ENCODE measurements around the gene SLC6A16.
"Not testable (repeated sequence)": the region's sequence is repeated elsewhere in the genome, so short reads cannot be mapped to it uniquely, and the experiment has no call there.

SLC6A16 gene

DNA sequence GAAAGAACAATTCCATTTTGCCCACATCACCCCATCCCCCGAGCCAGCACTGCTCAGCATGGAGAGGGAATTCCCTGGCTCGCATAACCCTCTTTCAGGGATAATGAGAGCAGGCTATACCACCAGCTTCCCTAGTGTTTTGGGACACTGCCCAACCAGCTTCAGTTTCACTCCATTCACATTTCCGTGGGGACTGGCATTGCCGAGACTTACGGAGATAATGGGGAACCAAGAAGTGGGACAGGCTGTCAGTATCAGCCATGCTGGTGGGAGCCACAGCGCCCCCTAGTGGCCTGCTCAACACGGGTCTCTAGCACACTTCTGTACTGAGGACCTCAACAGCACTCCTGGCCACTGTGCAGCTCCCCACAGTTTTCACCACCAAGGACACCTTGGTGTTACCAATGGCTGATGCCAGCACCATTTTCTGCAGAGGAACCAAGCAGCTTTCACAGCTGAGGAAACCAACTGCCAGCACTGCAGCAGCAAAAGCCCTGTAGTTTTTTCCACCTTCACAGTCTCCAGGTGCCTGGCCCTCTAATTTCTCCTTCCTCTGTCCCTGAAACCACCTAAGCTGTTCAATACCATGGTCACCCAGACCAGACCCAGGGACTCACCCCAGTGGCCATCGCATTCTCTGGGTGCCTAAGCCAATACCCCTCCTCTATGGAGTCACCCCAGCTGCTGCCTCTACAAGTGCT, 23.7 kb downstream of the SLC6A16 start:
- Histone ChIP-seq H3K4ac (ENCODE audit: low read depth in 1 of 2, low read length in 2 of 2) (no peak overlapping the region), H3K4me2 (ENCODE audit: low read length, poor library complexity, severe bottlenecking) (no peak overlapping the region), H3K18ac (ENCODE audit: low read depth in 1 of 2, low read length in 2 of 2) (no peak overlapping the region), H4K8ac (ENCODE audit: low read length) (no peak overlapping the region), H3K9ac (ENCODE audit: low read length) (no peak overlapping the region), H4K91ac (ENCODE audit: low read length) (no peak overlapping the region), H2BK12ac (ENCODE audit: low read length in 2 of 2) (no peak overlapping the region), H2AK5ac (ENCODE audit: low read length, severe bottlenecking) (no peak overlapping the region), H2BK5ac (ENCODE audit: low read depth, low read length, poor library complexity, severe bottlenecking) (no peak overlapping the region), H3K27me3 (ENCODE audit: control insufficient read depth in 1 of 2, insufficient read depth in 1 of 2, low read length in 2 of 2) (peaks cover 0 to 8% of the 10 kb centered on the region in 2 experiments), H3K9me3 (ENCODE audit: control insufficient read depth, low read length) (peaks cover 2% of the 10 kb centered on the region), H2BK15ac (ENCODE audit: low read depth, poor library complexity, severe bottlenecking) (no peak overlapping the region), H2AFZ (ENCODE audit: low read depth, low read length) (no peak overlapping the region), H3K4me1 (ENCODE audit: control insufficient read depth, insufficient read depth, low read depth, low read length) (peaks cover 6% of the 10 kb centered on the region), H3K27ac (ENCODE audit: low read length, poor library complexity, severe bottlenecking) (no peak overlapping the region), H3K36me3 (ENCODE audit: control insufficient read depth in 1 of 2, insufficient read depth in 2 of 2, low read depth in 1 of 2, low read length in 2 of 2) (peaks cover 0 to 16% of the 10 kb centered on the region in 2 experiments), H3K23ac (ENCODE audit: low read length in 2 of 2) (no peak overlapping the region), H3K4me3 (ENCODE audit: insufficient read depth in 1 of 2, low read depth in 1 of 2, low read length in 2 of 2) (peak overlapping the region in 1 of 2 experiments; percentile 41), H3K14ac (ENCODE audit: low read length in 2 of 2) (no peak overlapping the region), H3K79me1 (replicated peaks; ENCODE audit: low read length, poor library complexity, severe bottlenecking) (no peaks in the 10 kb centered on the region), H2BK120ac (ENCODE audit: low read depth, low read length) (no peak overlapping the region)
- 54% methylated on average over 8 of the region's 8 CpGs for WGBS
- DNase-seq: peak; percentile 51

DNA sequence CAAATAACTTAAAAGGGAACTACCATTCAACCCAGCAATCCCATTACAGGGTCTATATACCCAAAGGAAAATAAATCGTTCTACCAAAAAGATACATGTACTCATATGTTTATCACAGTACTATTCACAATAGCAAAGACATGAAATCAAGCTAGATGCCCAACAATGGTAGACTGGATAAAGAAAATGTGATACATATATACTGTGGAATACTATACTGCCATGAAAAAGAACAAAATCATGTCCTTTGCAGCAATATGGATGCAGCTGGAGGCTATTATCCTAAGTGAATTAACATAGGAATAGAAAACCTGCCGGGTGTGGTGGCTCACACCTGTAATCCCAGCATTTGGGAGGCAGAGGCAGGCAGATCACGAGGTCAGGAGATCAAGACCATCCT, 26.3 kb downstream of the SLC6A16 start:
- not testable (repeated sequence) for H2BK15ac ChIP-seq (ENCODE audit: low read depth, poor library complexity, severe bottlenecking); H2AFZ ChIP-seq (ENCODE audit: low read depth, low read length); H3K4me3 ChIP-seq (ENCODE audit: insufficient read depth in 1 of 2, low read depth in 1 of 2, low read length in 2 of 2); H3K14ac ChIP-seq (ENCODE audit: low read length in 2 of 2); H3K27ac ChIP-seq (ENCODE audit: low read length, poor library complexity, severe bottlenecking); H2BK120ac ChIP-seq (ENCODE audit: low read depth, low read length); H2BK5ac ChIP-seq (ENCODE audit: low read depth, low read length, poor library complexity, severe bottlenecking); H3K4me1 ChIP-seq (ENCODE audit: control insufficient read depth, insufficient read depth, low read depth, low read length); H3K4ac ChIP-seq (ENCODE audit: low read depth in 1 of 2, low read length in 2 of 2); H2BK12ac ChIP-seq (ENCODE audit: low read length in 2 of 2); H4K8ac ChIP-seq (ENCODE audit: low read length); H3K9me3 ChIP-seq (ENCODE audit: control insufficient read depth, low read length); H3K79me1 ChIP-seq (replicated peaks; ENCODE audit: low read length, poor library complexity, severe bottlenecking); DNase-seq; H4K91ac ChIP-seq (ENCODE audit: low read length); H3K18ac ChIP-seq (ENCODE audit: low read depth in 1 of 2, low read length in 2 of 2); H3K9ac ChIP-seq (ENCODE audit: low read length); H3K23ac ChIP-seq (ENCODE audit: low read length in 2 of 2); H2AK5ac ChIP-seq (ENCODE audit: low read length, severe bottlenecking); H3K4me2 ChIP-seq (ENCODE audit: low read length, poor library complexity, severe bottlenecking)
- peaks cover 0 to 11% of the 10 kb centered on the region in 2 experiments for H3K36me3 ChIP-seq (ENCODE audit: control insufficient read depth in 1 of 2, insufficient read depth in 2 of 2, low read depth in 1 of 2, low read length in 2 of 2)
- 66% methylated on average over 2 of the region's 3 CpGs for whole genome bisulfite sequencing
- H3K27me3 ChIP-seq (ENCODE audit: control insufficient read depth in 1 of 2, insufficient read depth in 1 of 2, low read length in 2 of 2): peaks cover 0 to 11% of the 10 kb centered on the region in 2 experiments

DNA sequence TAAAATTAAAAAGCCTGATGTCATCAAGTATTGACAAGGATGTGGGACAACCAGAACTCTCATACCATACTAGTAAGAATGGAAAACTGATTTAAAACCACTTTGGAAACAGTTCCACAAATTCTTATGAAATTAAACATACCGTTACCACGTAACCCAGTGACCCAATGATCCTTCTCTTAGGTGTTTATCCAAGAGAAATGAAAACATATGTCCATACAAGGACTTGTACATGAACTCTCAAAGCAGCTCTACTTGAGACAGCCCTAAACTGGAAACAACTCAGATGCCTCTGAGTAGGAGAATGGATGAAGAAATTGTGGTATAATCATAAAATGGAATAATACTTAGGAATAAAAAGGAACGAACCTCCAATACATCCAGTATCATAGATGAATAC, 27.6 kb downstream of the SLC6A16 start:
- no peak overlapping the region for H2BK15ac ChIP-seq (ENCODE audit: low read depth, poor library complexity, severe bottlenecking)
- H2BK12ac ChIP-seq (ENCODE audit: low read length in 2 of 2): no peak overlapping the region

DNA sequence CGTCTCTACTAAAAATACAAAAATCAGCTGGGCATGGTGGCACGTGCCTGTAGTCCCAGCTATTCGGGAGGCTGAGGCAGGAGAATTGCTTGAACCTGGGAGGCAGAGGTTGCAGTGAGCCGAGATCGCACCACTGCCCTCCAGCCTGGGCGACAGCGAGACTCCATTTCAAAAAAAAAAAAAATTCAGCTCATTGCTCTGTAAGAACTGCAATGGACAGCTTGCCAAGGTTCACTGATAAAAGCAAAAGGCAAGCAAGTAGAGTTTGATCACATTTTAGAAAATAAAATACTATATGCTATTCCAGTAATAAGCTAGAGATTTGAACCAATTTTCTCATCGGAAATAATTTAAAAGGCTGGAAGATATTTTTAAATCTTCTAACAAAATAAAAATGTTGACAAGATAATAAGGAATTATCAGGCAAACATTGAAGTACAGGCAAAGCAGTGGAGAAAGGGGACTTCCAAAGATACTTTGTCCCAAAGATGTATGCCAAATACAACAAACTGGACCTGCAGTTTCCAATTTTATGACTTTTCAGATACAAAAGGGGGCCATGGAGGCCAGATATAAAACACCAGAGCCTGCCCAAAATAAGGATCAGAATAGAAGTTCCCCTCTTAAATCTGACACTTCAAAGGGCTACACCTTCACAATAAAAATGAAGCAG, 29.6 kb downstream of the SLC6A16 start:
- Histone ChIP-seq H2BK5ac (ENCODE audit: low read depth, low read length, poor library complexity, severe bottlenecking) (no peak overlapping the region), H3K9me3 (ENCODE audit: control insufficient read depth, low read length) (no peaks in the 10 kb centered on the region), H2AK5ac (ENCODE audit: low read length, severe bottlenecking) (no peak overlapping the region), H2BK12ac (ENCODE audit: low read length in 2 of 2) (no peak overlapping the region), H3K9ac (ENCODE audit: low read length) (no peak overlapping the region), H3K4me3 (ENCODE audit: insufficient read depth in 1 of 2, low read depth in 1 of 2, low read length in 2 of 2) (no peak overlapping the region), H3K18ac (ENCODE audit: low read depth in 1 of 2, low read length in 2 of 2) (no peak overlapping the region), H2BK15ac (ENCODE audit: low read depth, poor library complexity, severe bottlenecking) (no peak overlapping the region), H3K4me1 (ENCODE audit: control insufficient read depth, insufficient read depth, low read depth, low read length) (no peaks in the 10 kb centered on the region), H3K23ac (ENCODE audit: low read length in 2 of 2) (no peak overlapping the region), H4K8ac (ENCODE audit: low read length) (no peak overlapping the region), H3K4ac (ENCODE audit: low read depth in 1 of 2, low read length in 2 of 2) (no peak overlapping the region), H3K79me1 (replicated peaks; ENCODE audit: low read length, poor library complexity, severe bottlenecking) (no peaks in the 10 kb centered on the region), H4K91ac (ENCODE audit: low read length) (no peak overlapping the region), H3K27ac (ENCODE audit: low read length, poor library complexity, severe bottlenecking) (no peak overlapping the region), H3K4me2 (ENCODE audit: low read length, poor library complexity, severe bottlenecking) (no peak overlapping the region), H3K27me3 (ENCODE audit: control insufficient read depth in 1 of 2, insufficient read depth in 1 of 2, low read length in 2 of 2) (peaks cover 0 to 6% of the 10 kb centered on the region in 2 experiments), H2BK120ac (ENCODE audit: low read depth, low read length) (no peak overlapping the region), H2AFZ (ENCODE audit: low read depth, low read length) (no peak overlapping the region), H3K36me3 (ENCODE audit: control insufficient read depth in 1 of 2, insufficient read depth in 2 of 2, low read depth in 1 of 2, low read length in 2 of 2) (peaks cover 0 to 11% of the 10 kb centered on the region in 2 experiments), H3K14ac (ENCODE audit: low read length in 2 of 2) (no peak overlapping the region)
- DNase-seq: no peak
- 87% methylated on average over 6 of the region's 8 CpGs for WGBS

More for the DNA sequence above, 27.6 kb downstream of the SLC6A16 start:
- Histone ChIP-seq H3K4me3 (ENCODE audit: insufficient read depth in 1 of 2, low read depth in 1 of 2, low read length in 2 of 2) (no peak overlapping the region), H3K27me3 (ENCODE audit: control insufficient read depth in 1 of 2, insufficient read depth in 1 of 2, low read length in 2 of 2) (peaks cover 0 to 9% of the 10 kb centered on the region in 2 experiments), H3K36me3 (ENCODE audit: control insufficient read depth in 1 of 2, insufficient read depth in 2 of 2, low read depth in 1 of 2, low read length in 2 of 2) (peaks cover 0 to 18% of the 10 kb centered on the region in 2 experiments), H3K9ac (ENCODE audit: low read length) (no peak overlapping the region), H3K18ac (ENCODE audit: low read depth in 1 of 2, low read length in 2 of 2) (no peak overlapping the region), H3K79me1 (replicated peaks; ENCODE audit: low read length, poor library complexity, severe bottlenecking) (no peaks in the 10 kb centered on the region), H3K14ac (ENCODE audit: low read length in 2 of 2) (no peak overlapping the region), H4K8ac (ENCODE audit: low read length) (no peak overlapping the region), H3K4me1 (ENCODE audit: control insufficient read depth, insufficient read depth, low read depth, low read length) (peaks cover 6% of the 10 kb centered on the region), H4K91ac (ENCODE audit: low read length) (no peak overlapping the region), H2BK5ac (ENCODE audit: low read depth, low read length, poor library complexity, severe bottlenecking) (no peak overlapping the region), H3K23ac (ENCODE audit: low read length in 2 of 2) (no peak overlapping the region), H2AK5ac (ENCODE audit: low read length, severe bottlenecking) (no peak overlapping the region), H3K9me3 (ENCODE audit: control insufficient read depth, low read length) (no peaks in the 10 kb centered on the region), H2BK120ac (ENCODE audit: low read depth, low read length) (no peak overlapping the region), H3K4ac (ENCODE audit: low read depth in 1 of 2, low read length in 2 of 2) (no peak overlapping the region), H3K27ac (ENCODE audit: low read length, poor library complexity, severe bottlenecking) (no peak overlapping the region), H3K4me2 (ENCODE audit: low read length, poor library complexity, severe bottlenecking) (no peak overlapping the region), H2AFZ (ENCODE audit: low read depth, low read length) (no peak overlapping the region)
- peak; percentile 23 for DNase-seq
- 72% methylated on average over 2 of the region's 3 CpGs for WGBS
